HG03139 (cell line): ENCODE measurements around the gene MYOCD.
A peak's percentile ranks its signal among the peaks of the same experiment; 100 is the strongest.

Source experiments
- ATAC-seq: cut with Tn5 transposase; IDR thresholded peaks from one replicate; pipeline ENCODE4 v1.9.1; 2021; ENCODE audit not compliant: unreplicated experiment

The MYOCD gene

DNA sequence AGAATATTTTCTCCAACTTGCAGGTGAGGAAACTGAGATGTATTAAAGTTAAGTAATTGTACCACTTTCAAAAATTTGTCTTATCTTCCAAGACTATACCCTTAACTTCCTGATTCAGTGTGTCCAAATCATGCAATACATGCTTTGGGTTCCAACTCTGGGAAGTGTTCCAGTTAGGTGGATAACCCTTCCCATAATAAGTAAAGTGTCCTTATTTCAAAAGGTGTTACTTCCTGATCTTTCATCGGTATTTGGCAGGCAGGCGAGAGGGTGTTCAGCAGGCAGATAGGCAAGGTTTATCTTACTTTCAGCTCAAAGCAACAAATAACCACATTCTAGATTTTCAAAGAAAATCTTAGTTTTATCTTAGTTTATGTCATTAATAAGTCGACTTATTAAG, 77.4 kb downstream of the MYOCD start:
- no peak for ATAC-seq

- no peak for ATAC-seq
These were observed 78.6 kb downstream of the MYOCD start for GRCh38 chr17:12744298-12744697.

- ATAC-seq: no peak
These were observed 79.1 kb downstream of the MYOCD start for GRCh38 chr17:12744786-12745185.

DNA sequence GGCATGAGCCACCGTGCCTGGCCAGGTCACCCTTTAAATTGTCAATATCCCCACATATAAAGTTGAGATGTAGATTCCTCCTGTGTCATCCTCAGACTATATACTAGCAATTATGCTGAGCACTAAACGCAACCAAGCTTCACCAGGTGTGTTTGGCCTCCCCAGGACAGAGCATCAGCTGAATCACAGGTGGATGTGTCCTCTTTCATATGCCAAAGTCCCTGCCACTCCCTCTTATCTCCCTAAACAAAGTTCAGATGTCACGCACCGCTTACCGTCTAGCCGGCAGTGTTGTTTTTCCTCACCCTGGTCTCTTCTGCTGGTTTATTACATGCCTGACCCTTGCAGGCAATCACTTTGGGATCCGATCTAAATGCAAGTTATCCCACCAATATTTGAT, 79.8 kb downstream of the MYOCD start:
- no peak for ATAC-seq

GRCh38 chr17:12756786-12757185, 91.1 kb downstream of the MYOCD start:
- ATAC-seq: no peak

DNA sequence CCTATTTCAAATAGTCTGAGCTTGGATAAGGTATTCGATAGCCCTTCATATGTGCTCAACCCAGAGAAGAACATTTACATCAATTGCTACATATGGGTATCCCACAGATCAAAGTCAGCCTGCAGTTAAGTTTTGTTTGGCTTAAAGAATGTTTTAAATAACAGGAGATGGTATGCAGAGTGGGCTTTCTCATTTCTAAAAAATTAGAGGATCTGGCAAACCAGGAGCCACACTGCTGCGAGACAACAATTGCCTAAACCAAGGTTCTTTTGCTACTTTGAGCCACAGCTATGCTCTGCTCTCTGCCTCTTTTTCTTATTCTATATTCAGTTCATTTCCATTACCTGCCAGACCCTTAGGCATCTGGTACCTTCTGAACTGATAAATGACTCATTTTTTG, 93.4 kb downstream of the MYOCD start:
- ATAC-seq: no peak

DNA sequence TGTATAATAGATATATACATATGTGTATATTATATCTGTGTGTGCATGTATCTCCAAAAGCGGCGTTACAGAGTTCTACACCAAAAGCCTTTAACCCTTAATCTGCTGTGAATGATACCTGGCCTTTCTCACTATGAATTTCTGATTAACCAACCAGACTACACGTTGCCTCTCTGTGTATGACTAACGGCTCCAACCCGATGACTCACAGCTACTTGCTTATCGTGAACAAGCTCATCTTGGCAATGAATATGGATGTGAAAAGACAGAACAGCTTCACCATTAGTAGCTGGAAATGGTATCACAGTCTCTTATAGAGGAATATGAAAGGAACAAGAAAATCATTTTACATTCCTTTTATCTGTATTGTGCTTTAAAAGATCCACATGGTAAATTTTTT, 99.9 kb downstream of the MYOCD start:
- no peak for ATAC-seq

GRCh38 chr17:12768255-12768654, 102.6 kb downstream of the MYOCD start:
- ATAC-seq: no peak

DNA sequence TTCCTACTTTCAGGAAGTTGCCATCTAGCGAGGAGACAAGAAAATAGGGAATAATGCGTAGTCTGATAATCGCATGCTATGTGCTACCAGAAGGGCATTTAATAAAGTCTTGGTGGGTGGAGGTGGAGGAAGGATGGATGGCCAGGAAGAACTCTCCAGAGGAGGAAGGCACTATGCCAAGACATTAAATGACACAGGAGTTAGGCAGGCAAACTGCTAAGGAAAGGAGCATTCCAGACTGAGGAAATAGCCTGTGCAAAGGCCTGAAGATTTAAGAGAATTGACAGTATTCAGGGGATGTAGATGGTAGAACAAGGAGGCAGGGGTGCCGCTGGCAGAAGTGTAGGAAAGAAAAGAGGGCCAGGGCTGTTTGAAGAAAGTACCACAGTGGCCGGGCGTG, 104.3 kb downstream of the MYOCD start:
- ATAC-seq: no peak

DNA sequence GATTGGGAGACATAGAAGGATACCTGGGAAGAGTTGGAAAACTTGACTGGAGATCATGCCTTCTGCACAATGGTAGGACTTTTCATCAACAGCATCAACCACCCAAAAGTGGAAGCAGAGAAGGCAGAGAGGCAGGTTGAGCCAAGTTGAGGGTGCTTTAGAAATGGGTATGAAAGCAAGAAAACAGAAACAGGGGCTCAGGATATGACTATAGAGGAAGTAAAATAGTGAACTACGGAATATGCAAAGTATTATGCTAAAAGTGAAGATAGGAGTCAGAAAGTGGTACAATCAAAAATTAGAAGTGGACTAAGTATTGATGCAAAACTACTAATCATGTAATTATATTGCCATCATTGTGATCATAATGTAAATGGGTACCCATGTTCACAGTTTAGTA, 107.5 kb downstream of the MYOCD start:
- ATAC-seq: no peak

DNA sequence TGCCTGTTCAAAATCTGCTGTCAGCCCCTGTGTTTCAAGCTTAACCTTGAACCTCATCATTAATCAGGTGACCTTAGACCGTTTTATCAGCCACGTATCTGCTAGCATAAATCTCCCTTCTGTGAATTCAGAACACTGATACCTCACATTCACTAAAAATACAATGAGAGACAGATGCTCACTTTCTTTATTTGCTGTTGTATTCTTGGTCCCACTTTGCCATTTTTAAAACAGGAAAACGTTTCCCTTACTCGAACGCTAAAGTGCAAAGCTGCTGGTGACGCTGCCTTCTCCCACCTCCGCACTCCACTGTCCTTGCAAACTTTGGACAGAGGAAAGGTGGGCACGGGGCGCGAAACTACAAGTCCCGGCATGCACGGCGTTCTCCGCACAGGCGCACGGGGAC, 123.4 kb downstream of the MYOCD start:
- peak; percentile 89 for ATAC-seq

DNA sequence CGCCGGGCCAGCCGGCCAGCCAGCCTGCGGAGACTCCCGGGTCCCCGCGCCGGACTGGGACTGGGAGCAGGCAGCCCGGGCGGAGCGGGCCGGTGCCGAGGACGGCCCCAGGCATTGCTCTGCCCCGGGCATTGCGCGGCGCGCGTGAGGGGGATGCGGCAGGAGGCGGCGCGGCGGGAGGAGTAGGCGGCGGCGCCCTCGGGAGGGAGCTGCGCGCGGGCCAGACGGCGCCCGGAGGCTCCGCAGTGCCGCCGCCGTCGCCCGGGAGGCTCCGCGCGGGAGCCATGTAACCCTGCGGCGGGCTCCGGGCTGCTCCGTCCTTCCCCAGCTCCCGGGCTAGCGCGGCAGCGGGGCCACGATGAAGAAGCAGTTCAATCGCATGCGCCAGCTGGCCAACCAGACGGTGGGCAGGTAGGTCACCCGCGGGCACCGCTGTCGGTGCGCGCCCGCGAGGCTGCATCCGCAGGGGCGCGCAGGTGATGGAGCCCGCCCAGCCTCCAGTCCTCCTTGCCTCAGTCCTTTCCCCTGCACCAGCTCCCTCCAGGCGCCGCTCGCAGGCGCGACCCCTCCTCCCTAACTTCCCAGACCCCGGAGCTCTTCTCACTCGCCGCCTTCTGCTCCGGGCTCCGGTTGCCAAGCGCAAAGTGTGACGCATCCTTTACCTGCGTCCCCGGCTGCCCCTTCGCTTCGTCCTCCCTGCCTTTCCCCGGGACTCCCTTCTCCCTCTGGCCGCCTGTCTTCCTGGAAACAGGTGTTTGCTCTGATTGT, 124.0 kb downstream of the MYOCD start, which contains the start of gene ARHGAP44:
ARHGAP44 (plus strand) TSS at position 18 of the 768 bp plus-strand sequence; CDS start at position 359, 341 bp downstream.
- ATAC-seq: peak; percentile 65

- ATAC-seq: no peak
These were observed 124.8 kb downstream of the MYOCD start for GRCh38 chr17:12790249-12791106.

DNA sequence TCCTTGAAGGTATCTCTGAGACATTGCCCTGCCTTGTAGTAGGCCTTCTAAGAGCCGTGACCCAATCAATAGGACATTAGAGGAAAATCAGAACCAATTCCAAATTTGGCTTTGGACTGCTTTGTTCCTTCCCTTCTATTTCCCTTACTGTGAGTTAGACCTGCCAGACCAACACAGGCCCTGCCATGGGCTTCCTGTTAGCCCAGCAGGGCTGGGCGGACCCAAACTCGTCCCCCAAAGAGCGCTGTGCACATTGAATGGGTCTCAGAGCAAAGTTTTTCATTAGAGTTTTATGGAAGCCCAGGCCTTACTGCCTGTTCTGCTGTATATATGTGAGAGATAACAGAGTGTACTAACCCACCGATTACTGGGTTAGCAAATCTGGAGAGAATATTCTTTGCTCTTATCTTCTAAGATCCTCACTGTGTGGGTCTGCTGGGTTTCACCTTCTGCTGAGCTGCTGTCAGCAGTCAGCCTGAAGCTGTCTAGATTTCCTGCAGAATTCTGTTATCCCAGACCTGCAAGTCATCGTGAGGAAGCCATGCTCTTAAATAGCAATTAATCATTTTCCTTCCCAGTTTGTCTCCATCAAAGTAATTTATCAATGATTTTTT, 129.3 kb downstream of the MYOCD start:
- no peak for ATAC-seq

DNA sequence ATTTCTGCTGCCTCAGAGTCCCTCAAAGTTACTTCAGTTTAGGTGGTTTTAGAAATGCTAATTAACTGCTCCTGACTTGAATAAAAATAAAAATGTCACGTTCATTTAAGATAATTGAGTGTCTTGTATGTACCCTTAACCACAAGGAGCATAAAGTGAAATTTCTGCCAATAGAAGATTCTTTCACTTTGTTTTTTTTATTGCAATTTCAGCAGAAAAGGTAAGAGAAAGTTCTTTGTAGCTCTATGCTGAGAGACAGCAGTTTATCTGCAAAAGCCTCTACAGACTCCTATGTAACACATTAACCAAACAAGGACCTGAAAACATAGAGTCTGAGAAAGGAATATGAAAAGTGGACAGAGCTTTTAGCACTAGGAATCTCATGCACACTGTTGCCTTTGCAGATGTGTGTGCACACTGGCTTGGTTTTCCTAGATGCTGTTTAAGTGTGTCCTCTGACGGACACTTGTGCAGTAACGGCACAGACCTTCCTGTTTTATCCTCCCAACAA, 135.2 kb downstream of the MYOCD start:
- ATAC-seq: no peak

- ATAC-seq: no peak
These were observed 140.9 kb downstream of the MYOCD start for GRCh38 chr17:12806630-12807029.

DNA sequence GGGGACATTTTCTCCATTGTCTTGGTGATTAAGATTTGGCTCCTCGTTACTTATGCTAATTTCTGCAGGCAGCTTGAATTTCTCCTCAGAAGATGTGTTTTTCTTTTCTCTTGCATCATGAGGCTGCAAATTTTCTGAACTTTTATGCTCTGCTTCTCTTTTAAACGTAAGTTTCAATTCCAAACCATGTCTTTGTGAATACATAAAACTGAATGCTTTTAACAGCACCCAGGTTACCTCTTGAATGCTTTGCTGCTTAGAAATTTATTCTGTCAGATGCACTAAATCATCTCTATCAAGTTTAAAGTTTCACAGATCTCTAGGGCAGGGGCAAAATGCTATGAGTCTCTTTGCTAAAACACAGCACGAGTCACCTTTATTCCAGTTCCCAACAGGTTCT, 143.0 kb downstream of the MYOCD start:
- ATAC-seq: no peak

- no peak for ATAC-seq
These were observed 147.2 kb downstream of the MYOCD start for GRCh38 chr17:12812877-12813276.

- ATAC-seq: no peak
These were observed 148.0 kb downstream of the MYOCD start for GRCh38 chr17:12813664-12814063.

DNA sequence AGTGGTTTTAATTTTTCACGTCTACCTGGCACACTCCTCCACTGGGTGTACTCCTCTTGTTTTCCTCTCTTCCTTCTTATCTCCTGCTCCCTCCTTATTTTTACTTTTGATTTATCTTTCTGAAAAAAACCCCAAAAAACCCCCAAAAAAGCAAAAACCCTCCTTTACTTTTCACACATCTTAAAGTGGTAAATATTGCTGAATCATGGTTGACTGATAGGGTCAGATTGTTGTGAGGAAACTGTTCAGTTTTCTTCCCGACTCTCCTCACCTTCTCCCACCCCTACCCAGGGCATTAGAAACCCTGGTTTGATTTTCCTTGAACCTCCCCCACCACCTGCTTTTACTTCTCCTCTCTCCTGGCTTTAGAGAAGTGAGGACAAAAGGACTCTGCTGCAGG, 149.0 kb downstream of the MYOCD start:
- ATAC-seq: no peak

DNA sequence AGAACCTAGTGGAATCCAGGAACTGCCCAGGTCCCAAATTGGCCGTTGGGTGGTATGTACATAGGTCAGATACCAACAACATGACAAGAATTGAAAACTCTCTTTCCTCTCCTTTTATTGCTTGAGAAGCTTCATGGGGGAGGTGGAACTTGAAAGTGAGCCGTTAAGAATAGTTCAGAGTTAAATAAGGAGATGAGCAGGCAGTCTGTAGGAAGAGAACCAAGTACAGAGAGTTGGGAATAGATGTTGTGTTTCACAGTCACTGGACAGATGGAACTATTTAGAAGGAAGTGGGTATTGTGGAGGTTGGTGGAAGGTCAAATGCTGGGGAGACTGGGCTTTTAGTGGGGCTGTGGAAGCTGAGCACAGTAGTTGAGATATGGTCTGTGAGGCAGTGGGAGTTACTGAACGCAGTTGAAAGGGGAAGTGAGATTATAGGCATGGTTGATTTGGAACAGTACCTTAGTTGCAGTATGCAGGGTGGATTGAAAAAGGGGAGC, 150.0 kb downstream of the MYOCD start:
- ATAC-seq: peak; percentile 100
